Astrocyte of the cerebellum (primary cell): ENCODE results near the gene DDX49.

Experiments
- DNase-seq: peaks from one replicate; pipeline ENCODE4 v3.0.0-alpha.2; 2011; ENCODE audit warnings: low read depth
- H3K4me3 ChIP-seq: 2 replicates; pipeline ENCODE4 v1.5.1; 2011; ENCODE audit warnings: mild to moderate bottlenecking, low read depth, low read length, moderate library complexity
- in situ Hi-C: cut with HindIII; loops from 2 replicates; pipeline ENCODE4 v1.10.0; 2017; ENCODE audit warnings: low sequenced_read_pairs
- TF ChIP-seq, protein P1 (sequence below): IDR thresholded peaks from 2 replicates; pipeline ENCODE4 v1.5.1; 2012; ENCODE audit warnings: low read length, low read depth, moderate library complexity, mild to moderate bottlenecking; ENCODE audit errors: missing control alignments

Gene DDX49

DNA sequence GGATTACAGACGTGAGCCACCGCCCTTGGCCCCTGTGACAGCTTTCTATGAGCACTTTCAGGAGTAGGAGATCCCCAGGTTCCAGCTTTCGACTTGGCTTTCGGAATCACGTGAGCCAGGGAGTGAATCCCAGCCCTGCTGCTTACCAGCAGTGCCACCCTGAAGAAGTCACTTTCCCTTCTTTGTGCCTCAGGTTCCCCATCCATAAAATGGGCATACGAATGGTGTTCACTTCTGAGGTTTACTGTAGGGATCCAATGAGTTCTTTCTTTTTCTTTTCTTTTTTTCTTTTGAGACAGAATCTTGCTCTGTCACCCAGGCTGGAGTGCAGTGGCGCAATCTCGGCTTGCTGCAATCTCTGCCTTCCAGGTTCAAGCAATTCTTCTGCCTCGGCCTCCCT, 25.8 kb downstream of the DDX49 start:
- no peak for DNase-seq
- TF ChIP-seq, protein P1, sequence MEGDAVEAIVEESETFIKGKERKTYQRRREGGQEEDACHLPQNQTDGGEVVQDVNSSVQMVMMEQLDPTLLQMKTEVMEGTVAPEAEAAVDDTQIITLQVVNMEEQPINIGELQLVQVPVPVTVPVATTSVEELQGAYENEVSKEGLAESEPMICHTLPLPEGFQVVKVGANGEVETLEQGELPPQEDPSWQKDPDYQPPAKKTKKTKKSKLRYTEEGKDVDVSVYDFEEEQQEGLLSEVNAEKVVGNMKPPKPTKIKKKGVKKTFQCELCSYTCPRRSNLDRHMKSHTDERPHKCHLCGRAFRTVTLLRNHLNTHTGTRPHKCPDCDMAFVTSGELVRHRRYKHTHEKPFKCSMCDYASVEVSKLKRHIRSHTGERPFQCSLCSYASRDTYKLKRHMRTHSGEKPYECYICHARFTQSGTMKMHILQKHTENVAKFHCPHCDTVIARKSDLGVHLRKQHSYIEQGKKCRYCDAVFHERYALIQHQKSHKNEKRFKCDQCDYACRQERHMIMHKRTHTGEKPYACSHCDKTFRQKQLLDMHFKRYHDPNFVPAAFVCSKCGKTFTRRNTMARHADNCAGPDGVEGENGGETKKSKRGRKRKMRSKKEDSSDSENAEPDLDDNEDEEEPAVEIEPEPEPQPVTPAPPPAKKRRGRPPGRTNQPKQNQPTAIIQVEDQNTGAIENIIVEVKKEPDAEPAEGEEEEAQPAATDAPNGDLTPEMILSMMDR, result no peak
- H3K4me3 ChIP-seq, result no peak overlapping the region
- in situ Hi-C loops, result no loop called here

DNA sequence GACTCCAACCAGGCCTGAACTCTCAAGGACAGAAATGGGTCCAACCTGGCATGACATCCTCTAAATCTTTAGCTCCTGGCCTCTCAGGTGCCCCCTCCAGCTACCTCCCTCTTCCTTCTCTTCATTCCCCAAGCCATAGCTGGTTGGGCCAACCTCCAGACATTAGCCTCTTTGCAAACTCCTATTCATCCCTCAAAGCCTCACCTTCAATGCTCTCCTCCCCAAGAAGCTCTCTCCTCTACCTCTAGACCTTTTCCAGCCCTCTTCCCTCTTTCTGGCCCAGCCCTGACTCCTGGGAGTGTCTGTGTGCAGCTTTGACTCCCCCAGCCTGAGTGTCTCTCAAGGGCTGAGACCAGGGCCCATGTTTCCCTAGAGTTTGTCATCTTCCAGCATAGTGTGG, 26.8 kb downstream of the DDX49 start:
- in situ Hi-C loops, result no loop called here
- no peak for DNase-seq
- no peak overlapping the region for H3K4me3 ChIP-seq
- TF ChIP-seq, protein P1, result no peak

DNA sequence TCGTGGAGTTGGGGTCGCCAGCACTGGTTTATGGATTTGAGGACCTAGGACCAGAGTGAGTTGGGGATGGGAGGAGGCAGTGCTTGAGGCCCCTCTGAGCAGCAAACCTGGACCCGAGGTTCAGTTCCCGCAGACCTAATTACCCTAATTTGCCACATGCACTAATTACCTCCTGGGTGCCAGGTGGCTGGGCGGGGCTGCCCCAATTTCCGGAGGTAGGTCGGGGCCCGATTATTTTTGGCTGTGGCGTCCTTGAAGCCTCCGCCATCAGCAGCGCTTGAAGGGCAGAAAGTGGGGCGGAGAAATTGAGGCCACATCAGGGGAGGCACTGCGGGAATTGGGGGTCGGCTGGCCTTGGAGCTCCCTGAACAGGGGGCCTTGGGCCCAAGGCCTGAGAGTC, 27.4 kb downstream of the DDX49 start:
- no peak for DNase-seq
- H3K4me3 ChIP-seq, result no peak overlapping the region
- TF ChIP-seq, protein P1, result no peak
- in situ Hi-C loops, result no loop called here

DNA sequence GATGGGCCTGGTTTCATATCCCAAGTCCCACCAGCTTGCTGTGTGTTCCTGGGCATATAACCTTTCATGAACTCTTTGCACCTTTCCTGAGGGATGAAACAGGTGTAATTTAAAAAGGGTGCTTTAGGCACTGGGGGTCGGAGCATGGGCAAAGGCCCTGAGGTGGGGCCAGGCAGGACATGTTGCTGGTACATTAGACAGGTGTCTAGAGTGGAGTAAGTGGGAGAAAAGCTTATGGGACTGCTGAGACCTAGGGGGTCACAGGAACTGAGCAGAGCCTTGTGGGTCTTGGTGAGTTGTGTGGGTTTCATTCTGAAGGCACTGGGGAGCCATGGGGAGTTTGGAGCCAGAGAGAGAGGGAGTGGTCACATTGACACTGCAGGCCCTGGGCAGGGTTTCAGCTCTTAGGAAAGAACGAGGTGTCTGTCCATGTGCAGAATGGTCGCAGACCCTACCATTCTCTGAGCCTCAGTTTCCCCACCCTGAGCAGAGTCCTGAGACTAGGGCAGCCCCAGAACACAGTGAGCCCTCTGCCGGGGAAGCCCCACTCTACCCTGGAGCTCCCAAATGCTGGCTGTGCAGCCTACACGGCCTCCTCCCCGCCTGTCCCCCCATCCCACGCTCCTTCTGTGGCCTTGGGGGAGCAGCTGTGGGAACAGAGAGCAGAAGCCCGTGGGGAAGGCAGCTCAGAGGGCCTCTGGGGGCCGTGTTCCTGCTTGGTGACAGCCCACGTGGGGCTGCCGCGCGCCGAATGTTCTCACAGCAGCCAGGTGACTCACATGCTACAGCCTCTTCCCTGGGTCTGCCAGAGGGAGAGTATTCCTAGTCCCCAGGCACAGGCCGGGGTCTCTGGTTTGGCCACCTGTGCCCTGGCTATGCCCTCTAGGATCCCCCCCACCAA, 28.8 kb downstream of the DDX49 start:
- TF ChIP-seq, protein P1, result no peak
- no peak overlapping the region for H3K4me3 ChIP-seq
- in situ Hi-C loops, result no loop called here

DNA sequence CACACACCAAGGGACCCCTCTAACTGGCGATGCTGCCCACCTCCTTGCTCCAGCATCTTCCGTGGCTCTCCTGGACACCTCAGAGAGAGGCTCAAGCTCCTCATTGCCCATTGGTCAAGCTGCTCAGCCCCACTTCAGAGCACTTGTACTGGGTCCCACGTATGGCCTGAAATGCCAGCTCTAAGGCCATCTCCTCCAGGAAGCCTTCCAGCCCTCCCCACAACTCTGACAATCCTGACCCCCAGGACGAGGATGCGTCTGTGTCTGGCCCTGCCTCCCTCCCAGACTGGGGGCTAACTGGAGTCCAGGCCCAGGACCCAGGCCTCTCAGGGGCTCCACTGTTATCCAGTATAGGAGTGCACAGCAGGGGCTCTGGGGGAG, 29.5 kb downstream of the DDX49 start:
- in situ Hi-C loops, result no loop called here
- no peak for DNase-seq
- TF ChIP-seq, protein P1, result no peak
- H3K4me3 ChIP-seq, result no peak overlapping the region

More for the DNA sequence above, 28.8 kb downstream of the DDX49 start:
- no peak for DNase-seq

DNA sequence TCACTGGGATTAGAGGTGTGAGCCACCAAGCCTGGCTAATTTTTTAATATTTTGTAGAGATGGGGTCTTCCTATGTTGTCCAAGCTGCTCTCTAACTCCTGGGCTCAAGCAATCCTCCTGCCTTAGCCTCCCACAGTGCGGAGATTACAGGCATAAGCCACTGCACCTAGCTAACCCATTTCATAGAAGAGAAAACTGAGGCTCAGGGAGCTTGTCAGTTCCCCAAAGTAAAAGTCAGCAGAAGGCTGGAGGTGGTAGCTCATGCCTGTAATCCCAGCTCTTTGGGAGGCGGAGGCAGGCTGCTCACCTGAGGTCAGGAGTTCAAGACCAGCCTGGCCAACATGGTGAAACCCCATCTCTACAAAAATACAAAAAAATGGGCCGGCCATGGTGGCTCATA, 30.3 kb downstream of the DDX49 start:
- no peak for DNase-seq
- TF ChIP-seq, protein P1, result no peak
- in situ Hi-C loops, result no loop called here
- H3K4me3 ChIP-seq, result no peak overlapping the region
